HTERT RPE-1 (cell line): ENCODE results near the gene C1QTNF9.
"Not testable (repeated sequence)": the region's sequence is repeated elsewhere in the genome, so short reads cannot be mapped to it uniquely, and the experiment has no call there.

ENCODE experiments used
- in situ Hi-C: fragments of 300-500 bp; cut with MboI; formaldehyde crosslinking; loops from 4 replicates; pipeline ENCODE4 v1.14.3; 2020; ENCODE audit warnings: low sequenced_read_pairs

The C1QTNF9 gene

GRCh38 chr13:24281188-24282008, 28.0 kb upstream of the C1QTNF9 start:
- in situ Hi-C loops, result no loop called here

GRCh38 chr13:24282256-24282655, 27.1 kb upstream of the C1QTNF9 start:
- in situ Hi-C loops, result no loop called here

- in situ Hi-C loops, result no loop called here
Measured at GRCh38 chr13:24284889-24285565, 24.4 kb upstream of the C1QTNF9 start.

GRCh38 chr13:24286624-24287023, 22.8 kb upstream of the C1QTNF9 start:
- in situ Hi-C loops, result no loop called here

- in situ Hi-C loops, result no loop called here
Measured at GRCh38 chr13:24287748-24288287, 21.6 kb upstream of the C1QTNF9 start.

GRCh38 chr13:24288870-24289269, 20.5 kb upstream of the C1QTNF9 start:
- in situ Hi-C loops, result no loop called here

- in situ Hi-C loops, result no loop called here
Measured at GRCh38 chr13:24290280-24290932, 19.0 kb upstream of the C1QTNF9 start.

GRCh38 chr13:24292481-24292880, 16.9 kb upstream of the C1QTNF9 start:
- in situ Hi-C loops, result no loop called here

- in situ Hi-C loops, result no loop called here
Measured at GRCh38 chr13:24293746-24294145, 15.6 kb upstream of the C1QTNF9 start.

GRCh38 chr13:24299488-24300114, 9.8 kb upstream of the C1QTNF9 start:
- in situ Hi-C loops, result no loop called here

GRCh38 chr13:24301434-24301833, 7.9 kb upstream of the C1QTNF9 start:
- in situ Hi-C loops, result no loop called here

GRCh38 chr13:24301911-24302310, 7.5 kb upstream of the C1QTNF9 start:
- in situ Hi-C loops, result no loop called here

GRCh38 chr13:24304620-24305019, 4.8 kb upstream of the C1QTNF9 start:
- in situ Hi-C loops, result no loop called here

GRCh38 chr13:24306632-24307031, 2.7 kb upstream of the C1QTNF9 start:
- in situ Hi-C loops, result no loop called here

GRCh38 chr13:24307211-24308067, 1.9 kb upstream of the C1QTNF9 start:
- in situ Hi-C loops, result no loop called here

GRCh38 chr13:24308068-24308445, 1.3 kb upstream of the C1QTNF9 start:
- in situ Hi-C loops, result no loop called here

- in situ Hi-C loops, result no loop called here
Measured at GRCh38 chr13:24308488-24309020, 826 bp upstream of the C1QTNF9 start.

GRCh38 chr13:24313439-24313838, 4.1 kb downstream of the C1QTNF9 start:
- in situ Hi-C loops, result no loop called here

- in situ Hi-C loops, result not testable (repeated sequence)
Measured at GRCh38 chr13:24317835-24318234, 8.5 kb downstream of the C1QTNF9 start.

- in situ Hi-C loops, result not testable (repeated sequence)
Measured at GRCh38 chr13:24318878-24319277, 9.5 kb downstream of the C1QTNF9 start.
